Upper lobe of right lung (tissue), 1 donor: ENCODE results near the gene SIGLECL1. TPM values are rescaled to one million over a fixed set of nuclear protein-coding genes. Genes with fewer than 3 reads are reported as not detected.

Experiments used
- ATAC-seq: fragments of 200-7000 bp; cut with Tn5 transposase; one replicate; pipeline ENCODE4 v1.9.1; 2020; ENCODE audit warnings: mild to moderate bottlenecking, moderate library complexity
- DNase-seq: peaks from one replicate; pipeline ENCODE4 v3.0.0-alpha.2; 2020
- H3K27ac ChIP-seq: fragments of 200-600 bp; one replicate; pipeline ENCODE4 v1.8.0; 2022
- H3K27me3 ChIP-seq: fragments of 200-600 bp; one replicate; pipeline ENCODE4 v1.8.0; 2022; ENCODE audit warnings: mild to moderate bottlenecking
- H3K36me3 ChIP-seq: fragments of 200-600 bp; one replicate; pipeline ENCODE4 v1.8.0; 2022
- H3K4me1 ChIP-seq: fragments of 200-600 bp; one replicate; pipeline ENCODE4 v1.8.0; 2022
- H3K4me3 ChIP-seq: fragments of 200-600 bp; one replicate; pipeline ENCODE4 v1.8.0; 2022; ENCODE audit warnings: mild to moderate bottlenecking
- H3K9me3 ChIP-seq: fragments of 200-600 bp; one replicate; pipeline ENCODE4 v1.8.0; 2022
- intact Hi-C: fragments of 100-400 bp; cut with DNase I; formaldehyde crosslinking; loops from one replicate; pipeline ENCODE4 v1.11.0; 2022
- total RNA-seq: library from RNA; stranded (reverse); fragmentation: NEBNext Ultra II Directional; extraction: Animal tissue kit (Norgen Biotek cat#: 25700); gene quantifications from one replicate; pipeline ENCODE4 v1.2.1, GENCODE V29; 2021
- TF ChIP-seq, protein P1 (sequence below): fragments of 200-600 bp; IDR thresholded peaks from one replicate; pipeline ENCODE4 v1.8.0; 2022; ENCODE audit warnings: antibody characterized with exemption
- donor health status: DM: no; HTN: yes; CAD: no; lungs with severe emphysema.

The SIGLECL1 gene
- total RNA-seq, 1 donor from 2014 or later, result not detected

- H3K27ac ChIP-seq, result no peak overlapping the region
- H3K36me3 ChIP-seq, result no peaks in the 10 kb centered on the region
- TF ChIP-seq, protein P1, sequence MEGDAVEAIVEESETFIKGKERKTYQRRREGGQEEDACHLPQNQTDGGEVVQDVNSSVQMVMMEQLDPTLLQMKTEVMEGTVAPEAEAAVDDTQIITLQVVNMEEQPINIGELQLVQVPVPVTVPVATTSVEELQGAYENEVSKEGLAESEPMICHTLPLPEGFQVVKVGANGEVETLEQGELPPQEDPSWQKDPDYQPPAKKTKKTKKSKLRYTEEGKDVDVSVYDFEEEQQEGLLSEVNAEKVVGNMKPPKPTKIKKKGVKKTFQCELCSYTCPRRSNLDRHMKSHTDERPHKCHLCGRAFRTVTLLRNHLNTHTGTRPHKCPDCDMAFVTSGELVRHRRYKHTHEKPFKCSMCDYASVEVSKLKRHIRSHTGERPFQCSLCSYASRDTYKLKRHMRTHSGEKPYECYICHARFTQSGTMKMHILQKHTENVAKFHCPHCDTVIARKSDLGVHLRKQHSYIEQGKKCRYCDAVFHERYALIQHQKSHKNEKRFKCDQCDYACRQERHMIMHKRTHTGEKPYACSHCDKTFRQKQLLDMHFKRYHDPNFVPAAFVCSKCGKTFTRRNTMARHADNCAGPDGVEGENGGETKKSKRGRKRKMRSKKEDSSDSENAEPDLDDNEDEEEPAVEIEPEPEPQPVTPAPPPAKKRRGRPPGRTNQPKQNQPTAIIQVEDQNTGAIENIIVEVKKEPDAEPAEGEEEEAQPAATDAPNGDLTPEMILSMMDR, result no peak
- no peaks in the 10 kb centered on the region for H3K4me1 ChIP-seq
- no peak for DNase-seq
- intact Hi-C loops, result no loop called here
- H3K9me3 ChIP-seq, result no peaks in the 10 kb centered on the region
- ATAC-seq, result no peak
- peaks cover 21% of the 10 kb centered on the region for H3K27me3 ChIP-seq
- no peak overlapping the region for H3K4me3 ChIP-seq
Observed at GRCh38 chr19:51294211-51294976, 43.5 kb downstream of the SIGLECL1 start.

GRCh38 chr19:51294977-51295375 is 44.1 kb downstream of the SIGLECL1 start:
- TF ChIP-seq, protein P1, result no peak
- H3K36me3 ChIP-seq, result no peaks in the 10 kb centered on the region
- no peak for DNase-seq
- H3K4me3 ChIP-seq, result no peak overlapping the region
- no peak for ATAC-seq
- peaks cover 21% of the 10 kb centered on the region for H3K27me3 ChIP-seq
- intact Hi-C loops, result no loop called here
- H3K27ac ChIP-seq, result no peak overlapping the region
- no peaks in the 10 kb centered on the region for H3K9me3 ChIP-seq
- no peaks in the 10 kb centered on the region for H3K4me1 ChIP-seq

GRCh38 chr19:51295382-51296126 is 44.7 kb downstream of the SIGLECL1 start:
- intact Hi-C loops, result no loop called here
- H3K27me3 ChIP-seq, result peaks cover 21% of the 10 kb centered on the region
- ATAC-seq, result no peak

DNA sequence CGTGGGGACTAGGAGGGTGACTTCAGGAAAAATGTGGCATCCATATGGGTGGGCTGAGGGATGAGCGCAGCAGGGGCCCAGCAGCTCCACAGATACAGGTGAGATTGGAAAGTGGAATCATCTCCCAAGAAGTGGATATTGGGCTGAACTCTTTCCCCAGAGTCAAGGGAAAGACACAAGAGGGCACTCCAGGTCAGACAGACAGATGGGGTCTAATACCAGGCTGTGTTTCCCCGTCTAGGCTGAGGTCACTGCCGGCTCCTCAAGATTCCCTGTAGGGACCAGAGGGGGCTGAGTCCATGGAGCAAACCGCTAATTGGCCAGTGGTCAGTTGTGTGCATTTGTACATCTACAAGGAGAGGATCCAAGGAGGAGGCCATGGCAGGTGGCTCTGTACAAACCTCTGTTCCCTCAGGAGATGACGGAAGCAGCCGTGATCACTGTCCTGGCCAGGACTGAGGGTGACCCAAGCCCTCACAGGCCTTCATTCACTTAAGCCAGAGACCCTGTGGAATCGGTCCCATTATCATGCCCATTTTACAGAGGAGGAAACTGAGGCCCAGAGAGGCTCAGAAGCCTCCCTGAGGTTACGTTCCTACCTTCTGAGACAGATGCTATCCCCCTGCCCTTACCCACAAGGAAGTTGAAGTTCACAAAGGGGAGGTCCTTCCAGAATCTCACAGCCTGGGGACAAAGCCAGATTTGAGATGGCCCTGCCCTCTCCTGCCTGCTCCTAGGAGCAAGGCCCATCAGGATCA is 45.6 kb downstream of the SIGLECL1 start:
- Histone ChIP-seq H3K9me3 (no peaks in the 10 kb centered on the region), H3K27me3 (peaks cover 21% of the 10 kb centered on the region), H3K4me1 (no peaks in the 10 kb centered on the region), H3K27ac (no peak overlapping the region), H3K4me3 (no peak overlapping the region), H3K36me3 (no peaks in the 10 kb centered on the region)
- intact Hi-C loops, result no loop called here
- DNase-seq (no peak), ATAC-seq (no peak)
- TF ChIP-seq, protein P1, result no peak

More at GRCh38 chr19:51295382-51296126, 44.7 kb downstream of the SIGLECL1 start:
- Histone ChIP-seq H3K27ac (no peak overlapping the region), H3K36me3 (no peaks in the 10 kb centered on the region), H3K4me1 (no peaks in the 10 kb centered on the region), H3K4me3 (no peak overlapping the region), H3K9me3 (no peaks in the 10 kb centered on the region)
- TF ChIP-seq, protein P1, result no peak
- DNase-seq, result no peak

DNA sequence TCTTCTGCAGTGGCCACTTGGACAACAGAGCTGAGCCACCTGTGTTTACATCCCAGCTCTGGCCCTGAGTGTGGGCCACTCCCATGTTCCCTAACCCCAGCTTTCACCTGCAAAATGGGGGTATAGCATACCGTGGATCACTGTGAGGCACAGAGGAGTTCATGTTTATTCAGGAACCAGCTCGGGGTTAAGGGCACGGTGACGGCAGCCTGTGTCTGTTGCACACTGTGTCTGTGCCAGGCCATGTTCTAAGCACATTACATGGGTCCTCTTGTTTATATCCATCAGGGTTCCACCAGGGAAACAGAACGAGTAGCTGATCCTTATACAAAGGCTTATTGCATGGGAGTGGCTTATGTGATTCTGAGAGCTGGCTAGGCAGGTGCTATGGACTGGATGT is 46.5 kb downstream of the SIGLECL1 start:
- Histone ChIP-seq H3K27ac (no peak overlapping the region), H3K27me3 (peaks cover 21% of the 10 kb centered on the region), H3K4me1 (no peaks in the 10 kb centered on the region), H3K4me3 (no peak overlapping the region), H3K36me3 (no peaks in the 10 kb centered on the region), H3K9me3 (no peaks in the 10 kb centered on the region)
- intact Hi-C loops, result no loop called here
- no peak for ATAC-seq
- TF ChIP-seq, protein P1, result no peak
- no peak for DNase-seq
